Activated CD4-positive, alpha-beta T cell treated with anti-CD3 and anti-CD28 coated beads, Interleukin-2, amount 10 ng/mL, durations not matched to agents 7 days and 5 days (primary cell): Measurements from ENCODE around the gene DLEC1. TPM values are rescaled to one million over a fixed set of nuclear protein-coding genes. Genes with fewer than 3 reads are reported as not detected.
A peak's percentile ranks its signal among the peaks of the same experiment; 100 is the strongest.

Source experiments
- CTCF ChIA-PET: fragments of 350-600 bp; sonication (Branson Sonifier 250); formaldehyde crosslinking; loops from one replicate; lab custom pipeline; 2021; ENCODE audit warnings: antibody characterized with exemption; lab: Charles Lee
- POLR2A ChIA-PET: fragments of 350-600 bp; sonication (Branson Sonifier 250); formaldehyde crosslinking; loops from one replicate; lab custom pipeline; 2021; ENCODE audit warnings: antibody characterized with exemption; lab: Charles Lee
- DNase-seq: peaks from one replicate; pipeline ENCODE4 v3.0.0-alpha.2; 2020
- H3K27ac Mint-ChIP-seq: one replicate; pipeline ENCODE4 v1.8.0; 2021; ENCODE audit warnings: mild to moderate bottlenecking, moderate library complexity, mixed read lengths
- H3K27me3 Mint-ChIP-seq: one replicate; pipeline ENCODE4 v1.8.0; 2021; ENCODE audit warnings: mixed read lengths
- H3K36me3 Mint-ChIP-seq: one replicate; pipeline ENCODE4 v1.8.0; 2021; ENCODE audit warnings: low read depth, mixed read lengths
- H3K4me1 Mint-ChIP-seq: one replicate; pipeline ENCODE4 v1.8.0; 2021; ENCODE audit warnings: mixed read lengths
- H3K4me3 Mint-ChIP-seq: one replicate; pipeline ENCODE4 v1.8.0; 2021; ENCODE audit warnings: mild to moderate bottlenecking, moderate library complexity, mixed read lengths
- H3K9me3 Mint-ChIP-seq: one replicate; pipeline ENCODE4 v1.8.0; 2021; ENCODE audit warnings: mixed read lengths
- total RNA-seq, 2 experiments: library from RNA; stranded (reverse); gene quantifications; one replicate each; pipeline ENCODE4 v1.2.3, GENCODE V29; 2021

The DLEC1 gene
- total RNA-seq, 2 experiments from 2014 or later, result 1.4 to 2.3 TPM

DNA sequence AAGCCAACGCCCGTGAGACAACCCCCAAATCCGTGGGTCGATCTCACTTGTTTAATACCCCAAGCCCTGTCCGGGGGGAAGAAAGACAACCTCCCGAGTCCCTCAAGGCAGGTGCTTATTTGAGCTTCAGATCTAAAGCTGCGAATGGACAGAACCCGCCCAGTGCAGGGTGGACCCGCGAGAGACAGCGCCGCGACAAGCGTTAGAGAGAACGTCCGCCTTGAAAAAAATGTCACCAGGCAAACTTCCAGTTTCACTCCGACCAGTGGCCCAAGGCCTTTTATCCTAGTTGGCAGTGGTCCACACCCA is 125.6 kb downstream of the DLEC1 start:
- CTCF ChIA-PET, result interaction anchor here (1.0 to 3.1 kb wide), 10 partner anchors 11 to 182 kb away, joined by 3 to 23 read pairs (median 4); partner anchors contain the start of genes ACAA1 and XYLB
- DNase-seq, result no peak
- Mint-ChIP-seq H3K9me3 (no peaks in the 10 kb centered on the region), H3K4me1 (peaks cover 53% of the 10 kb centered on the region), H3K4me3 (peak overlapping the region; percentile 95), H3K36me3 (peaks cover 22% of the 10 kb centered on the region), H3K27me3 (no peaks in the 10 kb centered on the region), H3K27ac (peak overlapping the region; percentile 100)
- POLR2A ChIA-PET, result interaction anchor here (0.7 to 2.4 kb wide), 6 partner anchors 15 to 469 kb away, joined by 3 to 17 read pairs (median 3); partner anchors contain the start of genes ACAA1 and MYD88

DNA sequence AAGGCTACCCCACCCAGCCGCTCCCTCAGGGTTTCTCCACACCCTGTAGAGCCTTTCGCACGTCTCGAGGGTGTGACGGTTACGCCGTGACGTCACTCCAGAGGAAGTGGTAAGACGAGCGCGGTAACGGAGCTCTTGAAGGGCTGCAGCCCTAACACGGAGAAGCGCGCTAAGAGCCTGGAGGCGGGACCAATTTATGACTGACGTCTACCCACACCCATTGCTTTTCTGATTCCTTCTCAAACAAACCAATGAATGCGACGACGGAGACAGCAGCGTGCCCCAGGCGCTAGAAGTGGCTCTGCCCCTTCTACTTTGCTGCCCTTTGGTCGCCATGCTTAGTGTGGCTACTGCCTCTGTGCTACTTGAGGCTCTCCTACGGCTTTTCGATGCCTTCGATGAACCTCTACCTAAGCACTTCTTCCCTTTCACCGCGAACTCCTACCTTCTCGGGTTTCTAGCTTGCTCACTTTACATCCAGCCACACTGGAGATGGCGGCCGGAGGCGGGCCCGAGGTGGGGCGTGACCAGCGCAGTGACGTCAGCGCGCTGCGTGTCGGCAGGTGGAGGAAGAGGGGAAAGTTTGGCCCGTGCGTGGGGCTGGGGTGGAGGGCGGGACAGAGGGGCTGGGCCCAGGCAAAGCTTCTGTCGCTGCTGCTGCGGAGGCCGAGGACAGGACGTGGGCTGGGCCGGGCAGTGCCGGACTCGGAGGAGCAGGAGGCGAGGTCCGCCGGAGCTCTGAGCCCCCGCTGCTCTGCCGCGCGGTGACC is 126.1 kb downstream of the DLEC1 start, which contains the start of gene OXSR1:
TSS of gene OXSR1 (plus strand) at position 586 of the 770 bp plus-strand sequence. CDS start 340 bp downstream, outside the sequence.
- Mint-ChIP-seq H3K4me1 (peaks cover 55% of the 10 kb centered on the region), H3K36me3 (peaks cover 22% of the 10 kb centered on the region), H3K4me3 (peak within 1 kb of the TSS; percentile 95), H3K27ac (peak within 1 kb of the TSS; percentile 100), H3K27me3 (no peaks in the 10 kb centered on the region), H3K9me3 (no peaks in the 10 kb centered on the region)
- POLR2A ChIA-PET, result interaction anchor here (0.6 to 2.4 kb wide), 7 partner anchors 12 to 469 kb away, joined by 3 to 17 read pairs (median 3); partner anchors contain the start of genes ACAA1 and MYD88
- CTCF ChIA-PET, result interaction anchor here (0.8 to 3.1 kb wide), 12 partner anchors 12 to 181 kb away, joined by 3 to 23 read pairs (median 4); partner anchors contain the start of genes ACAA1 and XYLB
- peak; percentile 99 for DNase-seq

DNA sequence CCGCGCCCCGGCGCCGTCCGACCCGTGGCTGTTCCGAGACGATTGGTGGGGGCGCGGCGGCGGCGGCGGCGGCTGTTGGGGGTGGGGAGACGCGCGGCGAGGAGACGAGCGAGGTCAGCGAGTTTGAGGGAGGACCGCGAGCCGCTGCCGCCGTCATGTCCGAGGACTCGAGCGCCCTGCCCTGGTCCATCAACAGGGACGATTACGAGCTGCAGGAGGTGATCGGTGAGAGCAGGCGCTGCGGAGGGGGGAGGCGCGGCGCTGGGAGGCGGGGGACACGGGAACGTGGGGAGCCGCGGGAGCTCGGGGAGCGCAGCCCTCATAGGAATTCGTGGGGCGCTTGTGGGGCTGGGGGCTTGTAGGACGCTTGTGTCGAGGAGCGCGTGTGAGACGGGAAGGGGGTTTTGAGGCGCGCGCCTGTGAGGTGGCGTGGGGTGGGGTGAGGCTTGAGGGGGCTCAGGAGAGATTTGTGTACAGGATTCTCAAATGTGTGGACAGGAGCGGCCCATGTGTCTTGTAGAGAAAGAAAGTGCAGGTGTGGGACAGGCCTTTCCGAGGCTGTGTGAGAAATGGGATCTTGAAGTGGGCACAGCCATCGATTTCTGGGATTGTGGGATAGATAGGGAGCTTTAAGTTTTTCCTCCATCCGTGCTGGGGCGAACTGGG is 126.8 kb downstream of the DLEC1 start:
- peaks cover 22% of the 10 kb centered on the region for H3K36me3 Mint-ChIP-seq
- H3K4me3 Mint-ChIP-seq, result peak overlapping the region; percentile 95
- ChIA-PET POLR2A (interaction anchor here (2.4 kb wide), 1 partner anchor 29 kb away, joined by 17 read pairs; the partner anchor contains the start of genes ACAA1 and MYD88), CTCF (interaction anchor here (0.8 to 1.4 kb wide), 9 partner anchors 12 to 181 kb away, joined by 3 to 8 read pairs (median 4); partner anchors contain the start of genes ACAA1 and XYLB)
- no peaks in the 10 kb centered on the region for H3K27me3 Mint-ChIP-seq
- H3K9me3 Mint-ChIP-seq, result no peaks in the 10 kb centered on the region
- peaks cover 63% of the 10 kb centered on the region for H3K4me1 Mint-ChIP-seq
- peak overlapping the region; percentile 100 for H3K27ac Mint-ChIP-seq
- DNase-seq, result no peak

DNA sequence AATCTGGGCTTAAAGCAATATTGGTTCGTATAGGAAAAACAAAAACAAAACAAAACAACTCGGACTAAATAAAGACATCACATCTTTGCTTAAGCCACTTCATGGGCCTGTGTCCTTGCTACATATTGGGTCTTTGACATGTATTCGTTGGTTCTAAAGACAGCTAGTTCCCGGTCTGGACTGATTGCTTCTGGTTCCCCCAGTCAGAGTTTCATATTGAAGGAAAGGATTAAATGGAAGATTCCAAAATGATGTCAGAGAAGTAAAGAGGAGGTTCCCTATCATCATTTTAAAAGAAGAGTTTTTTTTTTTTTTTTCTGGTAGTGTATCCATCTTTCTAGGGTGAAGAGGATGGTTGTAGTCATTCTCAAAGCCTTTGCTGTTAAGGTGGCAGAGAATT is 128.6 kb downstream of the DLEC1 start:
- H3K4me3 Mint-ChIP-seq, result peak overlapping the region; percentile 95
- H3K27me3 Mint-ChIP-seq, result no peaks in the 10 kb centered on the region
- DNase-seq, result no peak
- peaks cover 77% of the 10 kb centered on the region for H3K4me1 Mint-ChIP-seq
- H3K9me3 Mint-ChIP-seq, result no peaks in the 10 kb centered on the region
- ChIA-PET POLR2A (no interaction called here), CTCF (no interaction called here)
- no peak overlapping the region for H3K27ac Mint-ChIP-seq
- H3K36me3 Mint-ChIP-seq, result peaks cover 23% of the 10 kb centered on the region

DNA sequence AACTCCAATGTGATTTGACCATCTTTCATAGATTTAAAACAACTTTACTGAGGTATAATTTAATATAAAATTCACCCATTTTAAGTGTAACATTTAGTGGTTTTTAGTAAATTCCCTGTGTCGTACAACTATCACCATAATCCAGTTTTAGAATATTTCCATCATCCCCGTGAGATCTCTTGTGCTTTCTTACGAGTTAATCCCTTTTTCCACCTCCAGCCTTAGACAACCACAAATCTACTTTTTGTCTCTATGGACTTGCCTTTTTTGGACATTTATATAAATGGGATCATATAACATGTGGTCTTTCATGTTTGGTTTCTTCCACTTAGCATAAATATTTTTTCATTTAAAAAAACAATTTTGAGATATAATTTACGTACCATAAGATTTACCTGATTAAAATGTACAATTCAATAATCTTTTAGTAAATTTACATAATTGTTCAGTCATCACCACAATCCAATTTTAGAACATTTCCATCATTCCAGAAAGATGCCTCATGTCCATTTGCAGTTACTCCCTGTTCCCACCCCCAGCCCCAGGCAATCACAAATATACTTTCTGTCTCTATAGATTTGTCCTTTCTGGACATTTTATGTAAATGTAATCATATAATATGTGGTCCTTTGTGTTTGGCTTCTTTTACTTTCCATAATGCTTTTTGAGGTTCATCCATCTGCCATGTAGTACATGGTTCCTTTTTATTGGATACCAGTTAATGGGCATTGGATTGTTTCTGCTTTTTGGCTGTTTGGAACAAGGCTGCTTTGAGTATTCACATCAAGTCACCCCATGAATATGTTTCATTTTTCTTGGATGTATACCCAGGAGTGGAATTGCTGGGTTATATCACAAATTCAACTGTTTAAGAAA is 129.4 kb downstream of the DLEC1 start:
- ChIA-PET CTCF (no interaction called here), POLR2A (interaction anchor here (0.8 kb wide), 1 partner anchor 30 kb away, joined by 11 read pairs; the partner anchor contains the start of gene MYD88)
- Mint-ChIP-seq H3K27ac (no peak overlapping the region), H3K4me3 (no peak overlapping the region), H3K4me1 (peaks cover 79% of the 10 kb centered on the region), H3K36me3 (peaks cover 23% of the 10 kb centered on the region), H3K9me3 (no peaks in the 10 kb centered on the region), H3K27me3 (no peaks in the 10 kb centered on the region)
- no peak for DNase-seq

DNA sequence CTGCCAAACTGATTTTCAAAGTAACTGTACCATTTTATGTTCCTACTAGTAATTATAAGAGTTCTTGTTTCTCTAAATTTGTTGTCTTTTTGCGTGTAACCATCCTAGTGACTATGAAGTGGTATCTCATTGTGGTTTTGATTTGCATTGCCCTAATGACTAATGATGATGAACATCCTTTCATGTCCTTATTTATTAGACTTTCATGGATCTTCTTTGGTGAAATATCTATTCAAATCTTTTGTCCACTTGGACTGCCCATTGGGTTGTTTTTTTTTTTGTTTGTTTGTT is 130.0 kb downstream of the DLEC1 start:
- ChIA-PET CTCF (no interaction called here), POLR2A (interaction anchor here (0.8 kb wide), 1 partner anchor 30 kb away, joined by 11 read pairs; the partner anchor contains the start of gene MYD88)
- H3K27me3 Mint-ChIP-seq, result no peaks in the 10 kb centered on the region
- no peaks in the 10 kb centered on the region for H3K9me3 Mint-ChIP-seq
- no peak overlapping the region for H3K4me3 Mint-ChIP-seq
- H3K4me1 Mint-ChIP-seq, result peaks cover 79% of the 10 kb centered on the region
- DNase-seq, result no peak
- peaks cover 23% of the 10 kb centered on the region for H3K36me3 Mint-ChIP-seq
- no peak overlapping the region for H3K27ac Mint-ChIP-seq

DNA sequence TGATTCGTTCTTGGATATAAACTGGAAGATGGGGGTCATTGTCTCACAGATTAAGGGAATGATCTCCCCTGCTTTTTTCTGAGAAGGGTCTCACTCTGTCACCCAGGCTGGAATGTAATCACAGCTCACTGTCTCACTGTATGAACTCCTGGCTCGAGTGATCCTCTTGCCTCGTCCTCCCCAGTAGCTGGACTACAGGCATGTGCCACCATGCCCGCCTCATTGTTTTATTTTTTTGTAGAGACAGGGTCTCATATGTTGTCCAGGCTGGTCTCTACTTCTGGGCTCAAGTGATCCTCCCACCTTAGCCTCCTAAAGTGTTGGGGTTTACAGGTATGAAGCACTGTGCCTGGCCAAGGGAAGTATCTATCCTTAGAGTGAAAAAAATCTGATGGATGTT is 131.7 kb downstream of the DLEC1 start:
- Mint-ChIP-seq H3K4me3 (no peak overlapping the region), H3K27me3 (no peaks in the 10 kb centered on the region), H3K4me1 (peaks cover 82% of the 10 kb centered on the region), H3K9me3 (no peaks in the 10 kb centered on the region), H3K36me3 (peaks cover 23% of the 10 kb centered on the region), H3K27ac (no peak overlapping the region)
- ChIA-PET POLR2A (no interaction called here), CTCF (no interaction called here)
- no peak for DNase-seq

DNA sequence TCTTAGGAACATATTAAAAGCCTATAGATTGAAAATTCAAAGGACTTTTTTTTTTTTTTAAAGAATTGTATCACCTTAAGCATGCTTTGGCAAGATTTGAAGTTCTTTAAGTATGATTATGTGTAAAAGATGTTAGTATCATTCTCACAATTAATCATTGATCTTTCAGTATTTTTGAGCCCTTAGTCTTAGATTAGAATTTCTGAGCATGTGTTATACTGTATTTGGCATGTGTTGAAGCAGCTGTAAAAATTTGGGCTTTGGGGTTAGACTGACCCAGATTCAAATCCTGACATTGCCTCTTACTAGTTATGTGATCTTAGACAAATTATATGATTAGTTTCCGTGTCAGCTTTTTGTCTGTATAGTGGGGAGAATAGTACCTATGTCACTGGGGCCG is 132.6 kb downstream of the DLEC1 start:
- Mint-ChIP-seq H3K4me3 (no peak overlapping the region), H3K27me3 (no peaks in the 10 kb centered on the region), H3K9me3 (no peaks in the 10 kb centered on the region), H3K4me1 (peaks cover 78% of the 10 kb centered on the region), H3K27ac (no peak overlapping the region), H3K36me3 (peaks cover 18% of the 10 kb centered on the region)
- DNase-seq, result no peak
- ChIA-PET POLR2A (no interaction called here), CTCF (no interaction called here)

Other genes starting within 250 kb of the DLEC1 start
- gene CTDSPL, start 177.3 kb upstream of the DLEC1 start, total RNA-seq, result 1 to 10 TPM; 4.6 to 4.7 TPM
- 10 to 100 TPM; 19.4 to 23.0 TPM for gene VILL, start 48.4 kb upstream of the DLEC1 start, total RNA-seq
- 10 to 100 TPM; 18.3 to 21.2 TPM for gene PLCD1, start 9.6 kb upstream of the DLEC1 start, total RNA-seq
- 100 to 1,000 TPM in 1 of 2 experiments, 10 to 100 TPM in 1; 93.8 to 114 TPM for gene ACAA1, start 97.9 kb downstream of the DLEC1 start, total RNA-seq
- 10 to 100 TPM; 74.1 to 91.1 TPM for gene MYD88, start 99.5 kb downstream of the DLEC1 start, total RNA-seq
- 10 to 100 TPM; 52.4 to 57.3 TPM for gene OXSR1, start 126.3 kb downstream of the DLEC1 start, total RNA-seq
- under 1 TPM; 0.37 TPM for gene SLC22A13, start 226.6 kb downstream of the DLEC1 start, total RNA-seq
- not detected for gene SLC22A14, start 243.1 kb downstream of the DLEC1 start, total RNA-seq